ENCODE data around the gene NRXN2.

DNA sequence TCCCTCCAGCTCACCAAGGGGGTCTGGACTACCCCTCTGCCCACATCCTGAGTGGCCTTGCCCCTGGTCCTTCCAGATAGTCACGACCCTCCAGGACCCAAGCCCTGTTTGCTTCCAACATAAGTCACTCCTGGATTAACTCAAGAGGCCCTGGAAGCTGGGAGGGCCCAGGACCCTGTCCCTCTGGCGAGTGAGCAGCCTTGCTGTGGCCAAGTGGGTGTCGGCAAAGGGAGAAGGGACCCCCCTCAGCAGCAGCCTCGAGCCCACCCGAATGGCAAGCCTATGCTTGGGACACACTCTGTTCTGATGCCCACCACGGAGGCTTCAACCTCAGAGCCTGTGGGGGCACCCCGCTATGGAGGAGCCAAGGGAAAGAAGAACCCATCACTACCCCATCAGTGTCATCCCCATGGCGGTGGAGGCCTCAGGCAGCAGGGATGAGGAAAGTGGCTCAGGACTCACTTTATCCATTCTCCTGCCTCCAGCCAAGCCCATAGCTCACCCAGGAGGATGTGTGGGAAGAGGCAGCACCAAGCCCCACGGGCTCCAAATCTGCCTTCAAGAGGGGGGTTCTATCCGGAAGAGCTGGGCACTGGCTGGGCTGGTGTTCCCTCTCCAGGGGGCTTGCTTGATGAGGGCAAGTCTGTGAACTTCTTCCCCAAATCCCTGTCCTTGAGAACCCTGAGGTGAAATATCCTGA is 119.4 kb downstream of the NRXN2 start:
- TF ChIP-seq GATA3 (IDR thresholded peaks at IDR 0.05; ENCODE audit: low read depth, low read length): no peak
- no peak for TF ChIP-seq GATA2 (IDR thresholded peaks at IDR 0.05; ENCODE audit: low read depth, low read length)
